22Rv1 (cell line): ENCODE results near the gene NCBP1.
A peak's percentile ranks its signal among the peaks of the same experiment; 100 is the strongest.
"Not testable (repeated sequence)": the region's sequence is repeated elsewhere in the genome, so short reads cannot be mapped to it uniquely, and the experiment has no call there.

ENCODE experiments used
- H3K27ac ChIP-seq: fragments of 450-650 bp; 2 replicates; pipeline ENCODE4 v1.5.1; 2017
- CTCF ChIP-seq: fragments of 450-650 bp; IDR thresholded peaks from 2 replicates; pipeline ENCODE4 v1.5.1; 2017; ENCODE audit warnings: mild to moderate bottlenecking
- ZFX ChIP-seq: fragments of 450-650 bp; IDR thresholded peaks from 2 replicates; pipeline ENCODE4 v1.6.1; 2017; ENCODE audit warnings: antibody characterized with exemption, borderline replicate concordance

Gene NCBP1

GRCh38 chr9:97615439-97616072 lies 18.1 kb upstream of the NCBP1 start:
- no peak overlapping the region for H3K27ac ChIP-seq
- TF ChIP-seq CTCF (peak; percentile 87), ZFX (no peak)

DNA sequence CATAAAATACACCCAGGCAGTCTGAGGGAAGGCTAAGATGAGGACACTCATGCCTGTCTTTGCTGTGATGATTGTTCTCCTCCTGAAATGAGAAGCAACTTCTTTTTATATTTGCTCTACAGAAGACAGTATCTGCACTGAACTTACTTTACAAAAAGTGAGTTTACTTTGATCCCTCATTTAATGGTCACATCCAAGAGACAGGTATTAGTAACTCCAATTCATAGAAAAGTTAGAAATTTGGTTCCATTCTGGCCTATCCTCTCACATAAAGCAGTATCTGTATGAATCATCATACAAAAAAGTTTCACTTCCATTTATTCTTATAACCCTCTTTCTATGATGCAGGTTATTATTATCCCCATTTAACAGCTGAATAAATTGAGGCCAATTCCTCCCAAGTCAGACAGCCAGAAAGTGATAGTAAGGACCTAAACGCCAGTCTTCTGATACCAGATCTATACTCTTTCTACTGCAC lies 15.6 kb upstream of the NCBP1 start:
- TF ChIP-seq ZFX (no peak), CTCF (no peak)
- H3K27ac ChIP-seq = no peak overlapping the region

- not testable (repeated sequence) for H3K27ac ChIP-seq
Observed at GRCh38 chr9:97620063-97620462, 13.6 kb upstream of the NCBP1 start.

- not testable (repeated sequence) for H3K27ac ChIP-seq
Observed at GRCh38 chr9:97622483-97622882, 11.1 kb upstream of the NCBP1 start.

- TF ChIP-seq CTCF (no peak), ZFX (no peak)
- H3K27ac ChIP-seq = no peak overlapping the region
Observed at GRCh38 chr9:97623946-97624345, 9.7 kb upstream of the NCBP1 start.

GRCh38 chr9:97625620-97626019 lies 8.0 kb upstream of the NCBP1 start:
- TF ChIP-seq ZFX (no peak), CTCF (no peak)
- no peak overlapping the region for H3K27ac ChIP-seq

- TF ChIP-seq CTCF = no peak
- no peak for TF ChIP-seq ZFX
- H3K27ac ChIP-seq = no peak overlapping the region
Observed at GRCh38 chr9:97627624-97628023, 6.0 kb upstream of the NCBP1 start.

- TF ChIP-seq ZFX (no peak), CTCF (no peak)
- H3K27ac ChIP-seq = no peak overlapping the region
Observed at GRCh38 chr9:97628668-97629067, 5.0 kb upstream of the NCBP1 start.
